Measurements from ENCODE around the gene RAD54L.

Gene RAD54L

GRCh38 chr1:46284597-46285564 is 37.3 kb downstream of the RAD54L start:
- DNase-seq, result no peak

GRCh38 chr1:46285730-46286477 is 38.3 kb downstream of the RAD54L start:
- no peak for DNase-seq

- DNase-seq, result no peak
These were observed 41.0 kb downstream of the RAD54L start for GRCh38 chr1:46288485-46289133.

GRCh38 chr1:46289134-46289494 is 41.6 kb downstream of the RAD54L start:
- no peak for DNase-seq

- no peak for DNase-seq
These were observed 42.4 kb downstream of the RAD54L start for GRCh38 chr1:46289976-46290375.

DNA sequence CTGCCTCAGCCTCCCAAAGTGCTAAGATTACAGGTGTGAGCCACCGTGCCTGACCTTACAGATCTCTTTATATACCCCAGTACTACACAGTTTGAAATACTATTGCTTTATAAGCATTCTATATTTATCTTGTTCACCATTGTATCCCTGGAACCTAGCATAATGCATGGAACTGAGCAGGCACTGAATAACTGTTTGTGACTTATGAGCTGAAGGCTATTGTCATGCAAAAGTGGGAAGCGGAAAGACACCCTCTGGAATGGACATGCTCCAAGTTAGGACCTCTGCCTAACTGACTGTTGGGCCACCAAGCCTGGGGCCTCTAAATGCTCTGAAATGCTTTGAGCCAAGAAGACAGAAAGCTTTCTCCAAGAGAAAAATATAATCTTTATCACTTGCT is 47.7 kb downstream of the RAD54L start:
- no peak for DNase-seq

DNA sequence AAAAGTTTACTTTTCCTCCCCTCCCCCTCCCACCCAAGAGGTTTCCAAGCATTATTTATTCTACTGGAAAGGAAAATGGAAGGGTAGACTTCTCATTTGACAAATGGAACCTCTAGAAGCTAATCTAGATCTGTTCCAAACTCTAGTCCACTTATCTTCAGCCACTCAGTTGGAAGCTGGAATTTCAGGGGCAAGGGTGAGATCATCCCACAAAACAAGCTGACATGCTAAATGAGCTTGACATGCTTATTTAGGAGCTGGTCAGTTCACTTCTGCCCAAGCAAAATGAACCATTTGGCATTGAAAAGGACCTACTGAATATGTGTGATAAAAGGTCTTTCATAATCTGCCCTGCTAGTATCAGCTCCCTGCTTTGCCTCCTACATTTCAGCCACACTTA is 50.8 kb downstream of the RAD54L start:
- DNase-seq, result no peak

DNA sequence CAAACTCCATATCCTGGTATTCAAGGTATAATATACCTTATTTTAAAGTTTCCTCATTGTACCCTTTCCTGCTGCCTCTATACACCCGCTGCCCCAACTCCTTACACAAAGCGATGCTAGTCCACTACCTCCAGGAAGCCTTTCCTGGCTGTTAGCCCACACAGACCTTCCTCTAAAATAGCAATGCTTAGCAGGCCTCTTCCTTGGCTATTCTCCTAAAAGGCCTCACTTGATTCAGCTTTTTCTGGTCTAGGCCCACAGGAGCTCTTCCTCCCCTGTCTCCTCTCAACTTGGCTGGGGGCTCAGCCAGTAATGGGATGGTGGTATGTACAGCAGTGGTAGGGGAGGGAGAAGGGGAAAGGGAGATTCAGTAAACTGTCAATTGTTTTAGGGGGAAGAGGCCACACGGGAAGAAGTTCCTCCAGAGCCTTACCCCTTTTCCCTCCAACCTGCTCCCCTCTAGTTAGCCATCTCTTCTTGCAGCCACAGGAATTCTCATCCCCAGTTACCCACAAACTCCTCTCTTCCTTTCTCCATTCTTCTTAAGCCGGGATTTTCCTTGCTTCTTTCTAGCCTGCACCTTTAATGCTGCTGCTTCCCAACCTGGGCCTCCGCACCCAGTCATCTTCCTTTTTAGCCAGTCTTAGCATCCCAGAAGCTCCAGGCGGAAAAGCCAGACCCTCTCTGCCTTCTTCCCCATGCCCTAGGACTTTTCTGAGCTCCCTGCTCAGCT is 53.3 kb downstream of the RAD54L start:
- DNase-seq, result no peak

- peak in 3 of 56 donors; percentile 2 to 27 (median 25) for DNase-seq
These were observed 53.8 kb downstream of the RAD54L start for GRCh38 chr1:46301406-46301807.

DNA sequence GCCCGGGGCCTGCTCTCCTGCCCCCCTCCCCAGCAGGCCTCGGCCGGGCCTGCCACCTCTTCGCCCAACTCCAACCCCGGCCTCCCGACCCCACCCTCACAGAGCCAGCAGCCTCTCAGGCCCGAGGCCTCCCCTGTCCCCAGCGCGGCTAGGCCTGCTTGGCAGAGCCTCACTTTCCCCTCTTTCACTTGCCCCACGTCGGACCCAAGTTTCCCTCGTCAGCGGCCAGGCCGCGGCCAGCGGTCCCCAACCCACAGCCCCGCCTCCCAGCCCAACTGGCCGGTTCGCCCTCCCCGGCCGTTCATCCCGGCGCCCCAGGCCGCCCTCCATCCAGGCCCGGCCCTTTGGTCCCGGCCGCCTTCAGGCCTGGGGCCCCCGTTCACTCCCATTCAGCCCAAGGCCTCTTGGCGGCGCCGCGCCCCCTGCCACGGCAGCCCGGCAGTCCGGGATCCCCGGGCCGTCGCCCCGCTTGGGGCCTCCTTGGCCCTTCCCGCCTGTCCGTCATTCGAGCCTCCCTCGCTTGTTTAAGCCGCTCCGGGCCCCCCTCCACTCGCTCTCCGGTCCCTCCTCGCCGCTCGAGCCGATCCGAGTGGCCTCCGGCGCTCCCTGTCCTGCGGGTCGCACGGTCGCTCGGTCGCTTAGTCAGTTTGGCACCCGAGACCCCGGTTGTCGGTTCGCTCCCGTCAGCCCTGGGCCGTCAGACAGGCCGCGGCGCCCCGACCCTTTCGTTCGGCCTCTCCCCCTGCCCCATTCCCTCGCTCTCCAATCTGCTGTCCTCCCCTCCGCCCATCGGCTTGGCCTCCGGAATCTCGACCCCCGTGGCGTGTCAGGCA is 54.5 kb downstream of the RAD54L start:
- DNase-seq, result peak in 31 of 56 donors; percentile 10 to 73 (median 46)

DNA sequence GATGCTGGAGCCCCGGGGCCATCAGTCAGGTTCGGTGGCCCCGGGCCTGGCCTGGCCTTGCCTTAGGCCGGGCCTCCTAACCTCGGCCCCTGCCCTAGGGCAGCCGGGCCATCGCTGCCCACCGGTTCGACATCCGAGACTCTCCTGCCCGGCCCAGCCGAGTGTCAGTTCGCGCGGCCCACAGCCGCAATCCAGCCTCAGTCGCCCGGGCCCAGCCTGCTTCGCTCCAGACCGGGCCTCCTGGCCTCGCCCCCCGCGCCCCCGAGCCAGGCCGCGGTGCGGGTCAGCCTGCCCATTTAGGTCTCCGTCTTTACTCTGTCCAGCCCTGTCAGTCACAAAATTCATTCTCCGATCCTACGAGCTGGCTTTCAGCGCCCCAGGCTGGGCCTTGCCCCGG is 55.1 kb downstream of the RAD54L start:
- peak in 15 of 56 donors; percentile 22 to 80 (median 61) for DNase-seq

DNA sequence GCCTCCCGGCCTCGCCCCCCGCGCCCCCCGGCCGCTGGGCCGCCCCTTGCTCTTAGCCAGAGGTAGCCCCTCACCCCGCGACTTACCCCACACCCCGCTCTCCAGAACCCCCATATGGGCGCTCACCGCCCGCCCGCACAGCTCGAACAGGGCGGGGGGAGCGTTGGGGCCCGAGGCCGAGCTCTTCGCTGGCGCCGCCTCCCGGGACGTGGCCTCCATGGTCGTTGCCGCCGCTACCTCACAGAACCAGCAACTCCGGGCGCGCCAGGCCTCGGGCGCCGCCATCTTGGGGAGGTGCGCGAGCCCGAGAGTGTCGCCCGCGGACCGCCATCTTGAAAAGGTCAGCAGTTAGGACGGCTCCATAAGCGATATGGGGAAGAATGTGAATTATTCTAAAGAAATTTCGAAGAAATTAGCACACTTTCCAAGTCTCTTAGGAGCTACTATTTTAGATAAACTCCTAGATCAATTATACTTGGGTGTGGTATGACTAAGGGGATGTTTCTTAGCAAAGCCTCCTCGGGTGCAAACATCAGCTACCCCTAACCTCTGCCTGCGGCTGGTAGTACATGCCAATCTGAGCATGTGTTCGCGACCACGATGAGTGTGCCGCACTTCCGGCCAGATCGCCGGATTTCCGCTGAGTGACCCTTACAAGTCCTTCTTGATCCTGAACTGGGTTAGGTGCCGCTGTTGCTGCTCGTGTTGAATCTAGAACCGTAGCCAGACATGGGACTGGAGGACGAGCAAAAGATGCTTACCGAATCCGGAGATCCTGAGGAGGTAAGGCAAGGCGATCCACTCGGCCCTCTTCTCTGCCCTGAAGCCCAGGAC is 55.7 kb downstream of the RAD54L start, which contains the start of the genes LRRC41 and UQCRH:
Gene LRRC41 (minus strand): TSS at position 579 of the 834 bp plus-strand sequence. CDS start 294 bp downstream, at position 285.
Gene UQCRH (plus strand): TSS at position 661 of the 834 bp plus-strand sequence. CDS start 69 bp downstream, at position 730.
- peak; percentile 47 to 97 (median 92) for DNase-seq

DNA sequence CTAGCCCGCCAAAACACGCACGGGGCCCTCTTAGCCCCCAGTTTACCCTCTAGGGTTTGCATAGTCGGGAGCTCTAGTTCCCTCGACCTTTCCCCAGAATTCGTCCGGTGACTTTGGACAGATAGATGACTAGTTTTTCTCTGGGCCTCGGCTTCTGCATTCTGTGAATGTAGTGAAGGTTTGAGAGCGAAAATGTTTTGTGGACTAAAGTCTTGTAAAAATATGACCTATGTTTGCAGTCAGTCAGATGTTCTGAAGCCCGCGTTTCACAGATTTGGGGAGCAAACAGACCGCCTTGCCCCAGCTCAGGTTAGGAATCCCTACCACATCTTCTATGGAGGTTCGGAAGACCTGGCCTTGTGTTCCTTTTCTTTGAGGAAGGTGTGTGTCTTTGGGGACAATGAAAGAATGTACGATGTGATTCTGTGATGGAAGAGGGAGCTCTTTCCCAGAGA is 56.3 kb downstream of the RAD54L start:
- no peak for DNase-seq

DNA sequence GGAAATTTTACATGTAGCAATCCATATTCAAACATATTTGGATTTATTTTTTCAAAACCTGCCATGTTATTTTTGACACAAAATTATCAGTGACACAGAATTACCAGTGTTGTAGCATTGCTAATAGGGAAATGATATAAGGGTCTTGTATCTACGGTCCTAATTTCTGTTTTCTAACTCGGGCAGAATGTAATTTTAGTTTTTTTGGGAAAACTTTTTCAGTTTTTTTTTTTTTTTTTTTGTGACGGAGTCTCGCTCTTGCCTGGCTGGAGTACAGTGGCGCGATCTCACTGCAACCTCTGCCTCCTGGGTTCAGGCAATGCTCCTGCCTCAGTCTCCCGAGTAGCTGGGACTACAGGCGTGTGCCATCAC is 58.6 kb downstream of the RAD54L start:
- no peak for DNase-seq

- no peak for DNase-seq
These were observed 62.0 kb downstream of the RAD54L start for GRCh38 chr1:46309401-46310159.

- DNase-seq, result no peak
These were observed 62.8 kb downstream of the RAD54L start for GRCh38 chr1:46310321-46310720.

DNA sequence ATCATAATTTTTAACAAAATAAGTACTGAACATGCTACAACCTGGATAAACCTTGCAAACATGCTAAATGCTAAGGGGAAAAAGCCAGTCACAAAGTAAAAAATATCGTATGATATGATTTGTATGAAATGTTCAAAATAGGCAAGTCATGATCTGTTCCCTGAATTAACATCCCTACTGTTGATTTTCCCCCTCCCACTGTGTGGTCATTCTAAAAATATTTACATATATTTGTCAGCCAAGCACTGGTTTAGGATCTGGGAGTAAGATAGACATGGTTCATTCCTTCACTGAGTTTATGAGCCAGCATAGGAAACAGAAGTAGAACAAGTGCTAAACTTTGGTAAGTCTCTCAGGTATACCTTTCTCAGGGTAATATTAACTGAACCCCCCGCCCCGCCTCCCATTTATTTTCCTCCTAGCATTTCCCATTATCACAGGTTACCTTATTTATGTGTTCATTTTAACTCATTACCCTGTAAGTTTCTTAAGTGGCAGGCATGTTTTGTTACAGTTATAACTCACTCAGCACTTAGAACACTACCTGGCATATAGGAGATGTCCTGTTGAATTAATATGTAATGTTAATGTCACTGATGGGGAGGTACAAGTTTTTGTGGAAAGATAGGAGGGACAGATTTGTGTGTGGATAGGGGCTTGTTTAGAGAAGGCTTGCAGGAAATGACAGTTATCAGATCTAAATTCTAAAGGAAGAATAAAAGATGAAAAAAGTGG is 68.3 kb downstream of the RAD54L start:
- no peak for DNase-seq
